HG03159 (cell line): ENCODE measurements around the gene CCDC27.

Experiments
- ATAC-seq: cut with Tn5 transposase; IDR thresholded peaks from one replicate; pipeline ENCODE4 v1.9.1; 2021; ENCODE audit warnings: mild to moderate bottlenecking, moderate library complexity; ENCODE audit not compliant: unreplicated experiment

Gene CCDC27

GRCh38 chr1:3816331-3817137, 64.3 kb downstream of the CCDC27 start:
- ATAC-seq = no peak

- no peak for ATAC-seq
Observed at GRCh38 chr1:3817138-3817740, 65.0 kb downstream of the CCDC27 start.

- ATAC-seq = no peak
Observed at GRCh38 chr1:3817821-3818597, 65.8 kb downstream of the CCDC27 start.

GRCh38 chr1:3819771-3820200, 67.5 kb downstream of the CCDC27 start:
- no peak for ATAC-seq

GRCh38 chr1:3820316-3820715, 68.1 kb downstream of the CCDC27 start:
- ATAC-seq = no peak

GRCh38 chr1:3821004-3821403, 68.8 kb downstream of the CCDC27 start:
- ATAC-seq = no peak
